Left lobe of liver (tissue), 2 donors: ENCODE data around the gene MYCL. TPM values are rescaled to one million over a fixed set of nuclear protein-coding genes. Genes with fewer than 3 reads are reported as not detected.
"Not testable (repeated sequence)": the region's sequence is repeated elsewhere in the genome, so short reads cannot be mapped to it uniquely, and the experiment has no call there.

Source experiments
- ATAC-seq: fragments of 200-7000 bp; cut with Tn5 transposase; one replicate; pipeline ENCODE4 v1.9.1; 2020; ENCODE audit warnings: mild to moderate bottlenecking, moderate library complexity
- DNase-seq: peaks from one replicate; pipeline ENCODE4 v3.0.0-alpha.2; 2020; ENCODE audit warnings: low spot score
- total RNA-seq: library from RNA; stranded (reverse); gene quantifications from one replicate; pipeline ENCODE4 v1.2.1, GENCODE V29; 2021
- donor health status: DM: no; HTN: no; CAD: no; lungs with moderate emphysema.
- donor health status: DM: no; HTN: yes; CAD: no.

Gene MYCL
- total RNA-seq, 1 donor from 2014 or later, result 14.7 TPM

DNA sequence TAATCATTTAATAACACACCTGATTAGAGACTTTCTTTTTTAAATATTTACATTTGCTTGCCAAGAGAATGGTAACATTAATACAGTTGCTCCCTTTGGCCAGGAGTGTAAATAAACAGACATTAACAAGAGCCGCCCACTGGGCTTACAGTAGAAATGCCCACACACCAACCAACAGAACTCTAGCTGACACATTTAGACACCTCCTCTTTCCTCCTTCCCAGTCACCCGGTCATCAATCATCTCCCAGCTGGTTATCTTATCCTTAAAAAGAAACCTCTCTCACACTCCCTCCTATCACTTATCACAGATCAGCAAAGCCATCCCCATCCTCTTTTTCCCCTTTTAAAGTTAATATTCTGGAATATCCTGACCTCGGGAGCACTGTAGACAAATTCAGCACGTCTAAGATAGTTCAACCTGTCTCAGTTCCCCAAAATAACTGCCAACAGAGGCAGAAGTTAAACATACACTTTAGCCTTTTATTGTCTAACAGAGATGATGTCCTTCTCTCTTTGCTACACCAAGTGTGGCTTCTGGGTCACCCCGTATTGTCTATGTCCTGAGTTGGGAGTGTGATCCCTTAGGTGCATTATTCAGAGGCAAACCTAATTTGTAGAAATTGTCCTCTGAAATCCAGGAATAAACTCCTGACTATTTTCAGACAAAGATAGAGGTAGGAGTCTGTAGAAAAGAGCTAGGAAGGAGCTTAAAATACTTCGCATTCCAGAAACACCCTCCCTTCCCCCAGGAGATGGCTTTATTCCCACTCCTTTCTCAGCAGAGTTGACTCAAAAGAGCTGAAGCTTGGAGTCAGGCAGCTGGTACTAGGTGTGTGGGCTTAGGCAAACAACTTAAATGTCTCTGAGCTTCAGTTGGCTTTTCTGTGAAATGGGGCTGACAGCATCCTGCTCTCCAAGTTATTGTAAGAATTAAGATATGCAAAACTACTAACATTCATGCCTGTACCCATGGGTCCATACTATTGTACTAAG lies 8.8 kb downstream of the MYCL start:
- ATAC-seq, result peak; percentile 55
- no peak for DNase-seq

DNA sequence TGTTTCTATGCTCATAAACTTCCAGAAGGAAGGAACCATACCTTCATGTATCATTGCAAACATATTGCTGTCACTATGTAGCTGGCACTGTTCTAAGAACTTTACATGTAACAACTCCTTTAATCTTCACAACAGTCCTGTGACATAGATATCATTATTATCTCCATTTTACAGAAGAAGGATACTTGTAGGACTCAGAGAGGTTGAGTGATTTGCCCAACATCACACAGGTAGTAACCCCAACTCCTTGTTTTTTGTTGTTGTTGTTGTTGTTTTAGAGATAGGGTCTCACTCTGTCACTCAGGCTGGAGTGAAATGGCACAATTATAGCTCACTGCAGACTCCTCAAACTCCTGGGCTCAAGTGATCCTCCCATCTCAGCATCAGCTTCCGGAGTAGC lies 10.8 kb downstream of the MYCL start:
- DNase-seq (no peak), ATAC-seq (no peak)

DNA sequence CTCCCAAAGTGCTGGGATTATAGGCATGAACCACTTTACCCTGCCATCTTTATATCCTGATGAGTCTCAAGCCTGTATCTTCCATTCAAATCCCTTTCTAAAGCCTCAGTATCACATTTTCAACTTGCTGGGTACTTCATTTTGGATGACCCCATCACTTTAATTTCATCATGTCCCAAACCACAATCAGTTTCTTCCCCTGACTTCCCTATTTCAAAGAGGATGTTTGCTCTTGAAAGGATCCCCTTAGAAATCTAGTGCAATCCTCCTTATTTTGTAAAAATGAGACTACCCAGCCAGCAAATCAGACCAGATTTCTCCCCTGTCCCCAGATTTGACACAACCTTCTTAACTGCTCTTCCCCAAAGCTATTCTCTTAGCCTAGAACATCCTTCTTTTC lies 11.4 kb downstream of the MYCL start:
- DNase-seq (no peak), ATAC-seq (no peak)

DNA sequence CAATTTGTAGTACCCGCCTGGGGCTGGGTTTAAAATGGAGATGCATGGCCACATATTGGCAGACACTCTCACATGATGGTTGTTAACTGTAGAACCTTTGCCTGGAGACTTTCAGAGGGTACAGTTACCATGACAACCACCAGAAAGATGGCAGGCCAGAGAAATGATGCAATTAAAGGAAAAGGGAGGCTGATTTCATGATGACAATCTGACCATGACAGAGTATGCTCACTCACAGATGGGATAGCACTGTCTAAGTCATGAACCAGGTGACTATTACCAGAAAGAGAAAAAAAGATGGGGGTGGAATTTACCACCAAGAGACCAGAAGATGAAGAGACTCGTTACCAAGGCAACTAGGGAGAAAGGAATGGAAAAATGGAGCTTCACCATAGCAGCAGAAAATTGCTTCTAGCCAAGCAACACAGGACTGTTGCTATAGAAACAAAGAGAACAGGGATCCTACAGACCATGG lies 14.9 kb downstream of the MYCL start:
- no peak for ATAC-seq
- DNase-seq, result no peak

DNA sequence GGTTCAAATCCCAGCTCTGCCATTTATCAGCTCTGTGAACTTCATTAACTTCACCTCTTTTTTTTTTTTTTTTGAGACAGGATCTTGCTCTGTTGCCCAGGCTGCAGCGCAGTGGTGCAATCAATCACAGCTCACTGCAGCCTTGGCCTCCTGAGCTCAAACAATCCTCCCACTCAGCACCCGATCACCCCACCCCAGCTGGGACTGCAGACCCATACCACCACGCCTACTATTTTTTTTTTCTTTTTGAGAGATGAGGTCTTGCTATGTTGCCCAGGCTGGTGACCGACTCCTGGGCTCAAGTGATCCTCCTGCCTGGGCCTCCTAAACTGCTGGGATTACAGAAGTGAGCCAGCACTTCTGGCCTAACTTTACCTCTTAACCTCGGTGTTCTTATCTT lies 16.2 kb downstream of the MYCL start:
- no peak for ATAC-seq
- DNase-seq, result no peak

DNA sequence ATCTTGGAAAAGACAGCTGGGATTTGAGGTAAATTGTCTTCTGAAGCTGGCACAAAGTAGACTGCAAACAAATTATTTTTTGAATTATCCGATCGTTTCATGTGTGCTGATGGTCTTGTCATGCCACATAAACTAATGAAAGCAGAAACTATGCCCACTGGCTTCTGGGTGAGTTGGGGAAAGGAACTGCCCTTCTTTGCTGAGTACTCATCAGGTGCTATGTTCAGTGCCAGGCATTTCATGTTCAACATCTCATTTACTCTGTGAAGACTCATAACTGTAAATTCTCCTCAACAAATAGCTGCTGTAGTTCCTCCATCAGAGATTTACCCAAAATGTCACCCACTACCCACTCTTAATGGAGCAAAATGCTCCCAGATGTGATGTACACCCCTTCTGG lies 19.6 kb downstream of the MYCL start:
- ATAC-seq (no peak), DNase-seq (no peak)

DNA sequence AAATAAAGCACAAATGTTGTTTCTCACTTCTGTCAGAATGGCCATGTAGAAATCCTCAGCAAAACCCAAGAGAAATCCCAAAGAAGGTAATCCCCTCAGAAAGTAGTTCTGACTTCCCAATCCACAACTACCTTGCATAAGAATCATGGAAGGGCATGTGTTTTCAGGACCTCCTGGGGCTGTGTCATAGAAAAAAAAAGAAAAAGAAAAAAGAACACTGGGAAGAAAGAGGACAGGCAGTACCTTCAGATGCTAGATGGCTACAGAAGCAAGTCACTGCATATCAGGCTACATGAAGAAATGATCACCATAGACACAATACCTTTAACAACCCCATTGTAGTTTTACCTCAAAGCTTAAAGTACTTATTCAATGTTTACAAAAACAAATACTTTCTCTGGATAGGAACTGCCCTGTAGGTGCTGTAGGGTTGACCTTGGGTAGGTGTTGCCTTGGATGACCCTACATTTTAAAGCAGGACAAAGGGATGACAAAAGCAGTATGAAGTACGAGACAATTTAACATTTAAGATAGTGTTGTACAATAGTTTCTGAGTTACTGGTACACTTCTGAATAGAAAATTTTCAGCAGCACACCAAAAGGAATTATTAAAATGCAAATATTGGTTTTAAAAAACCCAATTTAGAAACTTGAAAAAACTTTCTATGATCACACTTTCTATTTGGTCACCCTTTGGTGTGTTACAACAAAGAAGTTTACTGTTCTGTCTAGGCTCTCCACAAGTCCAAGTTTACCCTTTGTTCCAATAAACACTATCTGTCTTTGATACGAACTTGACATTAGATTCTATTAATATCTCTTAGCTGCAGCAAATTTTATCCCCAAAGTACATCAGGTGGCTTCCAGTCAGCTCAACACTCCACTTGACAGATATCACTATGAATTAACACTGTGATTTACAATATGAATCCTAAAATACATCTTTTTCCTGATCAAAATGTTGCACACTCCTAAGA lies 23.4 kb downstream of the MYCL start:
- DNase-seq, result no peak
- ATAC-seq, result no peak

DNA sequence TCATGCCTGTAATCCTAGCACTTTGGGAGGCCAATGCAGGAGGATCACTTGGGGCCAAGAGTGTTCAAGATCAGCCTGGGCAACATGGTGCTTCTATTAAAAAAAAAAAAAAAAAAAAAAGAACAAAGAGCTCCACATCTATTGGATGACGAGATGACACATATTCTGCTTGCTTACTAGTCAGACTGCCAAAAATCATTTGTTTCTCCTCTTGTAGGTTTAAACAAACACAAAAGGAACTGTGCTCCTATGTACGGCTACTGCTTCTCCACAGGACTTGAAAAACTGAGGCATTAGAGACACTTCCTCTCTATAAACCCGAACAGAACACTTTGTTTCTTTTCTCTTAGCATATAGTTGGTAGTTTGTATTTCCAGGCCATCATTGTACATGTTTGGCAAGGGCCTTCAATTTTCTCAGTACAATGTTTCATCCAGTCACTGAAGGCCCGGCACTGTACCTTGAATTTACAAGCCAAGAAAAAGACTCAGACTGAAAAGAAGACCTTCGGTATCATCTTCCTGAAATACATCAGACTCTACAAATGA lies 24.4 kb downstream of the MYCL start:
- DNase-seq (no peak), ATAC-seq (no peak)

DNA sequence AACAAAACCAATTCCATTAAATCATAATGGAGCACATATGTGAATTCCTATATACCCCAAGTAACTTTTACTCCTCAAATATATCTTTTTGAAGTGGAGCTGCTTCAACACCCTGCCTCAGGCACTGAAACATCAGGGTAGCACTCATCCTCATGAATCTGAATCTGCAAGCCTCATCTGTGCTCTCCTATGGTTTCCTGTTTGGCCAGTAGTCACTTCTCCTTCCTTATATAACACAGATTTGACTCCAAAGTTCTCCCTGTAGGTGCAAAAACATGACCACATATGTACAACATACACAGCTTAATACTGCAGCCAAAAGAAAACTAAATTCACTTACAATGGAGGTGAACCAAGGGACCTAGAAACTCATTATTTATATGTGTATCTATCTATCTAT lies 25.6 kb downstream of the MYCL start:
- ATAC-seq (no peak), DNase-seq (no peak)

DNA sequence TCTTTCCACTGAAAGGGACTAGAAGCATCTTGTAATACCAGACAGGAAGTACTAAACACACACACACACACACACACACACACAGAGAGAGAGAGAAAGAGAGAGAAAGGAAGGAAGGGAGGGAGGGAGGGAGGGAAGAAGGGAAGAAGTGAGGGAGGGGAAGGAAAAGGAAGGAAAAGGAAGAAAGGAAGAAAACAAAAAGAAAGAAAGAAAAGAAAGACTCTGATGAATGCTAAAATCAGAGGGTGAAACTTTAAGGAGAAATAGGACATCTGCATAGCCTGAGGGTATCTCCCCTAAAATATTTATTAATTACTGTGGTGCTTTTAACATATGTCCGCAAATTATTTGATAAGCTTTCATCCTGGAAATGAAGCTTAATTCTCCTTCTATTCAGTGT lies 29.0 kb downstream of the MYCL start:
- DNase-seq (no peak), ATAC-seq (no peak)

DNA sequence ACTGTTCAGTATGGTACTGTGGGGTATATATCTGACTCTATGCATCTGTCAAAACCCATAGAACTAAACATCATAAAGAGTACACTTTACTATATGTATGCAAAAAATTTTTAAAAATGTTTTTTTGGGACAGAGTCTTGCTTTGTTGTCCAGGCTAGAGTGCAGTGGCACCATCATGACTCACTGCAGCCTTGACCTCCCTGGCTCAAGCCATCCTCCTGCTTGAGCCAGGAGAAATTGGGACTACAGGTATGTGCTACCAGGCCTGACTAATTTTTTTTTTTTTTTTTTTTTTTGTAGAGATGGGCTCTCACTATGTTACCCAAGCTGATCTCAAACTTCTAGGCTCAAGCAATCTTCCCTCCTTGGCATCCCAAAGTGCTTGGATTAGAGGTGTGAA lies 29.9 kb downstream of the MYCL start:
- DNase-seq (no peak), ATAC-seq (no peak)

DNA sequence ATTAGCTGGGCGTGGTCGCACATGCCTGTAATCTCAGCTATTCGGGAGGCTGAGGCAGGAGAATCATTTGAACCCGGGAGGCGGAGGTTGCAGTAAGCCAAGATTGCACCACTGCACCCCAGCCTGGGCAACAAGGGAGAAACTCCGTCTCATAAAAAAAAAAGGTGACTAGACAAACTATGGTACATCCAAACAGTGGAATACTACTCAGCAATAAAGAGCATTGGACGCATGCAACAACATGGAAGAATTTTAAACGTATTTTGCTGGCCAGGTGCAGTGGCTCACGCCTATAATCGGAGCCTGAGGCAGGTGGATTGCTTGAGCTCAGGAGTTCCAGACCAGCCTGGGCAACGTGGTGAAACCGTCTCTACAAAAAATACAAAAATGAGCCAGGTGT lies 30.7 kb downstream of the MYCL start:
- not testable (repeated sequence) for ATAC-seq, DNase-seq

DNA sequence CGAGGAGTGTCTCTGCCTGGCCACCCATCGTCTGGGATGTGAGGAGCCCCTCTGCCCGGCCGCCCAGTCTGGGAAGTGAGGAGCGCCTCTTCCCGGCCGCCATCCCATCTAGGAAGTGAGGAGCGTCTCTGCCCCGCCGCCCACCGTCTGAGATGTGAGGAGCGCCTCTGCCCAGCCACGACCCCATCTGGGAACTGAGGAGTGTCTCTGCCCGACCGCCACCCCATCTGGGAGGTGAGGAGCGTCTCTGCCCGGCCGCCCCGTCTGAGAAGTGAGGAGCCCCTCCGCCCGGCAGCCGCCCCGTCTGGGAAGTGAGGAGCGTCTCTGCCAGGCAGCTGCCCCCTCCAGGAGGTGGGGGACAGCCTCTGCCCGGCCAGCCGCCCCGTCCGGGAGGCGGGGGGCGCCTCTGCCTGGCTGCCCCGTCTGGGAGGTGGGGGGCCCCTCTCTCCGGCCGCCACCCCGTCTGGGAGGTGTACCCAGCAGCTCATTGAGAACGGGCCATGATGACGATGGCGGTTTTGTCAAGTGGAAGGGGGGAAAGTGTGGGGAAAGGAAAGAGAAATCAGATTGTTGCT lies 32.1 kb downstream of the MYCL start:
- not testable (repeated sequence) for ATAC-seq

DNA sequence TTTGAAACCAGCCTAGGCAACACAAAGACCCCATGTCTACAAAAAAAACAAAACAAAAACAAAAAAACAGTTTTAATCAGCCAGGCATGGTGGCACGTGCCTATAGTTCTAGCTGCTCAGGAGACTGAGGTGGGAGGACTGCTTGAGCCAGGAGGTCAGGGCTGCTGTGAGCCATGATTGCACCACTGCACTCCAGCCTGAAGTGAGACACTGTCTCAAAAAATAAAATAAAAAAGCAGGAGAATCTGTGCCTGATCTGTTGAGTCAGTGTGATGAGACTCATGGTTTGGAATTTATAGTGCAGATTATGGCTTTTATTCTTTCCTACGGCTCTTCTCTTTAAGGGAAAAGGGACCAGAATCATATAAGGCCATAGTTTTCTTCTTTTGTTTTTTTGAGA lies 35.0 kb downstream of the MYCL start:
- ATAC-seq, result no peak
- no peak for DNase-seq

More for the DNA sequence above, 32.1 kb downstream of the MYCL start:
- not testable (repeated sequence) for DNase-seq

DNA sequence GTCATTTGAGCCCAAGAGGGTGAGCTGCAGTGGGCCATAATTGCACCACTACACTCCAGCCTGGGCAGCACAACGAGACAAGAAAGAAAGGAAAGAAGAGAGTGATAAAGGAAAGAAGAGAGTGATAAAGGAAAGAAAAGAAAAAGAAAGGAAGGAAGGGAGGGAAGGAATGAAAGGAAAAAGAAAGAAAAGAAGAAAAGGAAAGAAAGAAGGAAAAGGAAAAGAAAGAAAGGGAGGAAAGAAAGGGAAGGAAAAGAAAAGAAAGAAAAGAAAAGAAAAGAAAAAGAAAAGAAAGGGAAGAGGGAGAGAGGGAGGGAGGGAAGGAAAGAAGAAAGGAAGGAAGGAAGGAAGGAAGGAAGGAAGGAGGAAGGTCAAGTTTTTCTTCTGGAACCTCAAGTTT lies 36.0 kb downstream of the MYCL start:
- ATAC-seq, result no peak
- DNase-seq, result no peak

DNA sequence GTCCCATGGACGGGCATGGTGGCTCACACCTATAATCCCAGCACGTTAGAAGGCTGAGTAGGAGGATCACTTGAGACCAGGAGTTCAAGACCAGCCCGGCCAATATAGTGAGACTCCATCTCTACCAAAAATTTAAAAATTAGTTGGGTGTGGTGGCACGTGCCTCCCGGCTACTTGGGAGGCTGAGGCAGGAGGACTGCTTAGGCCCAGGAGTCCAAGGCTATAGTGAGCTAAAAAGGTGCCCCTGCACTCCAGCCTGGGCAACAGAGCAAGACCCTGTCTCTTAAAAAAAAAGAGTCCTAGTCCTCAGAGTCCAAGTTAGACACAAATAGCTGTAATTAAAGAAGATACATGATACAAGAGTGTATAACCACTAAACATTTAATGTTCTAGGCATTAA lies 38.5 kb downstream of the MYCL start:
- ATAC-seq, result no peak
- DNase-seq, result no peak

DNA sequence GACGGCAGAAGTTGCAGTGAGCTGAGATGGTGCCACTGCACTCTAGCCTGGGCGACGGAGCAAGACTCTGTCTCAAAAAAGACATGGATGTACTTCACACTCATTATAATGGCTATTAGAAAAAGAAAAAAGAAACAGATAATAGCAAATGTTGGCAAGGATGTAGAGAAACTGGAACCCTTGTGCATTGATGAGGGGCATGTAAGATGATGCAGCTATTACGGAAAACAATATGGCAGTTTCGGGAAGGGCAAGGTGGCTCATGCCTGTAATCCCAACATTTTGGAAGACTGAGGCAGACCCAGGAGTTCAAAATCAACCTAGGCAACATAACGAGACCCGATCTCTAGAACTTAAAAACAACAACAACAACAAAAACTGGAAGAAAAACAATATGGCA lies 40.7 kb downstream of the MYCL start:
- no peak for ATAC-seq
- DNase-seq, result no peak

DNA sequence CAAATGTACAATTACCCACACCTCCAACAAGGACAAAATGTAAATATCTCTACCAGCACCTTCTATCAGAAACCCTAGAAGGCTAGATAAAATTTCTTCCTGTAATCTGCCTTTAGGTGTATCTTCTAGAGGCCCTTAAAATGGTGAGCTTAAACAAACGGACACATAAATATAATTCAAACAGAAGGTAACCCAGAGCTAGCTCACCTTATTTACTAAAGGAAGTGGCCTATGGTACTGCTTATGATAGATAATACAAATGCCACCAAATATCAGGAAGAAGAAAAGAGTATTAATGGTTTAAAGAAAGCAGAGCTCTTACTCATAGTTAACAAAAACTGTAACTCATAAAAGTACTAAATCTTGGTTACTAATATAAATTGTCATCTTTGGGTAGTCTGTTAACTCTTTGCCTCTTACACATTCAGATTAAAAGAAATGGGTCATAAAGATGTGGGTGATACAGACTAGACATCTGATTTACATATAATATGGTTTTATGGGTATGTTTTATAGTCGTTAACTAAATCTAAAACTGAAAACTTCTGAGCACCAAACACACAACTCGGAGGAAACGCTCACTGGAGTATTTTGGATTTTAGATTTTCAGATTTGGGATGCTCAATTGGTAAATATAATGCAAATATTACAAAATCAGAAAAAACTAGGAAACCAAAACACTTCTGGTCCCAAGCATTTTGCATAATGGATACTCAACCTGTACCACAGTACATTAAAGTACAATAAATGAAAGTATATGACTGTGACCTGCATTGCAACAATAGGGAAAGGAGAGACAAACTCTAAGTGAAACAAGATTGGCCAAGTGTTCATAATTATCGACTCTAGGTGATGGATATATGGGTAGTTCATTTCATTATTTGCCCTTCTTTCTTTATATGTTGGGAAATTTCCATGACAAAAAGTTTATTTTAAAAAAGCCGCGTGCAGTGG lies 41.6 kb downstream of the MYCL start:
- no peak for ATAC-seq
- DNase-seq, result no peak

DNA sequence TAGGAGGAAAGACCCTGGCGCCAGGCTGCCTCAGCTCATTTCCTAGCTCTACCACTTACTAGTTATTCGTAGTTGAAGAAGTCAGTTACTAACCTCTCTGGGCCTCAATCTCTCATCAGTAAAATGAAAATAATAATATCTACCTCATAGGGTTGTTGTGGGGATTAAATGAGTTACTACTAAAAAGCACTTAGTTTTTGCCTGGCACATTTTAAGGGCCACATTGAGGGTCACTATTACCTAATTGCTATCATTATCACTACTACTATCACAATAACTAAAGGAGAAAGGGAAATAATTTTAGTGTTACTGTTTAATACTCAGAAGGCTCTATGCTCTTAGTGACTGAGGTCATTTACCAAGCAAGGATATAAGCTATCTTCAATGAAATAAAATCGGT lies 43.4 kb downstream of the MYCL start:
- ATAC-seq (no peak), DNase-seq (no peak)
